Breast epithelium (tissue), 4 donors: ENCODE results near the gene S100A4. TPM values are rescaled to one million over a fixed set of nuclear protein-coding genes. Genes with fewer than 3 reads are reported as not detected.

Source experiments
- DNase-seq, 2 donors: peaks; one replicate each; pipeline ENCODE4 v3.0.0-alpha.2; 2019; ENCODE audit warnings: low spot score in 2 of 2
- H3K27ac ChIP-seq, 2 donors: fragments of 200-600 bp; sonication (generic) in 1 of 2; one replicate each; pipeline ENCODE4 v1.5.1; 2016 to 2019; ENCODE audit warnings: mild to moderate bottlenecking in 1 of 2
- H3K27me3 ChIP-seq, 2 donors: fragments of 200-600 bp; sonication (generic) in 1 of 2; one replicate each; pipeline versions ENCODE4 v1.5.1 to v1.6.0; 2017 to 2019; ENCODE audit warnings: control low read depth in 1 of 2, mild to moderate bottlenecking in 1 of 2
- H3K36me3 ChIP-seq: fragments of 200-600 bp; one replicate; pipeline ENCODE4 v1.5.1; 2019
- H3K4me1 ChIP-seq, 2 donors: fragments of 200-600 bp; sonication (generic); one replicate each; pipeline ENCODE4 v1.5.1; 2016 to 2019; ENCODE audit warnings: control low read depth in 1 of 2
- H3K4me3 ChIP-seq, 3 donors: fragments of 200-600 bp; sonication (generic); 1 replicate in 2 of 3; 2 replicates in 1 of 3; pipeline ENCODE4 v1.5.1; 2016 to 2019; ENCODE audit warnings: mild to moderate bottlenecking in 3 of 3, moderate library complexity in 2 of 3
- H3K9me3 ChIP-seq, 2 donors: fragments of 200-600 bp; sonication (generic) in 1 of 2; one replicate each; pipeline ENCODE4 v1.5.1; 2016 to 2019; ENCODE audit warnings: control low read depth in 1 of 2
- CTCF ChIP-seq, 3 donors: fragments of 450-650 bp; IDR thresholded peaks; one replicate each; pipeline ENCODE4 v1.5.1; 2016 to 2017; ENCODE audit warnings: antibody characterized with exemption in 3 of 3, mild to moderate bottlenecking in 3 of 3, moderate library complexity in 3 of 3
- POLR2A ChIP-seq: fragments of 450-650 bp; IDR thresholded peaks from one replicate; pipeline ENCODE4 v1.6.1; 2016; ENCODE audit warnings: antibody characterized with exemption, mild to moderate bottlenecking, moderate library complexity
- POLR2AphosphoS5 ChIP-seq, 3 donors: sonication (generic); formaldehyde crosslinking; IDR thresholded peaks; one replicate each; pipeline ENCODE4 v1.6.1; 2017; ENCODE audit warnings: antibody characterized with exemption in 3 of 3
- intact Hi-C: fragments of 100-400 bp; cut with DNase I; formaldehyde crosslinking; loops from one replicate; pipeline ENCODE4 v1.15.1; 2023; ENCODE audit warnings: low total_unique reads
- total RNA-seq, 3 donors: library from RNA; depleted of rRNA; stranded (reverse); fragments of >200 nt; gene quantifications; one replicate each; pipeline ENCODE4 v1.1.0, GENCODE V29; 2016

S100A4 gene
- total RNA-seq, 3 donors from 2014 or later: 177 to 1,015 (median 198) TPM

GRCh38 chr1:153495536-153495935 lies 50.1 kb downstream of the S100A4 start:
- peaks cover 0 to 7% of the 10 kb centered on the region in 2 donors for H3K4me1 ChIP-seq
- intact Hi-C loops: loop anchor here (2.0 kb wide), 1 partner anchor 143 kb away; no protein-coding TSS in a partner anchor
- no peaks in the 10 kb centered on the region for H3K36me3 ChIP-seq
- H3K27ac ChIP-seq: no peak overlapping the region
- no peaks in the 10 kb centered on the region for H3K9me3 ChIP-seq
- TF ChIP-seq POLR2AphosphoS5 (IDR thresholded peaks at IDR 0.05): no peak
- no peak for TF ChIP-seq CTCF (IDR thresholded peaks at IDR 0.05)
- TF ChIP-seq POLR2A: no peak
- no peak overlapping the region for H3K4me3 ChIP-seq
- H3K27me3 ChIP-seq: no peaks in the 10 kb centered on the region
- no peak for DNase-seq

GRCh38 chr1:153494976-153495535 lies 50.5 kb downstream of the S100A4 start:
- no peaks in the 10 kb centered on the region for H3K27me3 ChIP-seq
- intact Hi-C loops: loop anchor here (2.0 kb wide), 1 partner anchor 142 kb away; no protein-coding TSS in a partner anchor
- peaks cover 0 to 7% of the 10 kb centered on the region in 2 donors for H3K4me1 ChIP-seq
- no peak overlapping the region for H3K4me3 ChIP-seq
- no peaks in the 10 kb centered on the region for H3K9me3 ChIP-seq
- peak in 1 of 2 donors; percentile 63 for DNase-seq
- no peaks in the 10 kb centered on the region for H3K36me3 ChIP-seq
- no peak for TF ChIP-seq POLR2A
- TF ChIP-seq CTCF (IDR thresholded peaks at IDR 0.05): peak; percentile 83 to 96 (median 93)
- no peak for TF ChIP-seq POLR2AphosphoS5 (IDR thresholded peaks at IDR 0.05)
- no peak overlapping the region for H3K27ac ChIP-seq

Other genes starting within 250 kb of the S100A4 start
- gene PGLYRP3, start 232.9 kb downstream of the S100A4 start, total RNA-seq: not detected
- gene PGLYRP4, start 197.0 kb downstream of the S100A4 start, total RNA-seq: not detected
- 100 to 1,000 TPM in 2 of 3 donors, 10 to 100 TPM in 1; 90.3 to 329 (median 208) TPM for gene S100A9, start 188.0 kb downstream of the S100A4 start, total RNA-seq
- gene S100A12, start 170.2 kb downstream of the S100A4 start, total RNA-seq: 1 to 10 TPM in 2 of 3 donors, not detected in 1; 1.3 to 1.8 TPM
- 10 to 100 TPM; 13.1 to 37.4 (median 26.5) TPM for gene S100A8, start 154.7 kb downstream of the S100A4 start, total RNA-seq
- gene S100A7A, start 129.3 kb downstream of the S100A4 start, total RNA-seq: not detected
- not detected for gene S100A7, start 85.2 kb downstream of the S100A4 start, total RNA-seq
- gene S100A6, start 9.8 kb downstream of the S100A4 start, total RNA-seq: 100 to 1,000 TPM; 351 to 861 (median 423) TPM
- gene S100A5, start 4.9 kb downstream of the S100A4 start, total RNA-seq: not detected
- gene S100A3, start 3.5 kb upstream of the S100A4 start, total RNA-seq: 1 to 10 TPM in 2 of 3 donors, under 1 TPM in 1; 0.44 to 2.6 (median 2.2) TPM
- 1 to 10 TPM in 1 of 3 donors, under 1 TPM in 1, not detected in 1; 0.33 to 5.4 TPM for gene S100A2, start 20.0 kb upstream of the S100A4 start, total RNA-seq
- 100 to 1,000 TPM in 2 of 3 donors, 10 to 100 TPM in 1; 52.0 to 154 (median 102) TPM for gene S100A16, start 67.3 kb upstream of the S100A4 start, total RNA-seq
- gene S100A14, start 70.5 kb upstream of the S100A4 start, total RNA-seq: 10 to 100 TPM in 2 of 3 donors, not detected in 1; 70.1 to 99.2 TPM
- 100 to 1,000 TPM; 163 to 221 (median 198) TPM for gene S100A13, start 81.7 kb upstream of the S100A4 start, total RNA-seq
- 10 to 100 TPM in 2 of 3 donors, 1 to 10 TPM in 1; 6.1 to 40.0 (median 28.5) TPM for gene S100A1, start 82.6 kb upstream of the S100A4 start, total RNA-seq
- gene CHTOP, start 88.3 kb upstream of the S100A4 start, total RNA-seq: 100 to 1,000 TPM in 1 of 3 donors, 10 to 100 TPM in 2; 37.1 to 112 (median 71.8) TPM
- gene SNAPIN, start 112.9 kb upstream of the S100A4 start, total RNA-seq: 10 to 100 TPM; 43.3 to 70.7 (median 54.2) TPM
- 100 to 1,000 TPM in 2 of 3 donors, 10 to 100 TPM in 1; 92.2 to 169 (median 147) TPM for gene ILF2, start 125.2 kb upstream of the S100A4 start, total RNA-seq
- 100 to 1,000 TPM in 1 of 3 donors, 10 to 100 TPM in 2; 19.9 to 134 (median 46.5) TPM for gene NPR1, start 132.9 kb upstream of the S100A4 start, total RNA-seq
- 10 to 100 TPM; 46.5 to 53.4 (median 51.7) TPM for gene INTS3, start 182.2 kb upstream of the S100A4 start, total RNA-seq
- gene SLC27A3, start 229.6 kb upstream of the S100A4 start, total RNA-seq: 10 to 100 TPM; 23.0 to 36.2 (median 31.5) TPM